Activated B cell treated with CpG ODN at 0.5 μM for 24 hours (primary cell): ENCODE measurements around the gene PHPT1. TPM values are rescaled to one million over a fixed set of nuclear protein-coding genes. Genes with fewer than 3 reads are reported as not detected.
"Not testable (repeated sequence)": the region's sequence is repeated elsewhere in the genome, so short reads cannot be mapped to it uniquely, and the experiment has no call there.

Experiments
- ATAC-seq: fragments of 200-7000 bp; cut with Tn5 transposase; one replicate; pipeline ENCODE4 v1.10.0; 2021; ENCODE audit warnings: low read depth, mild to moderate bottlenecking, moderate library complexity
- CTCF ChIA-PET: fragments of 350-600 bp; sonication (Branson Sonifier 250); formaldehyde crosslinking; loops from one replicate; lab custom pipeline; 2021; ENCODE audit warnings: antibody characterized with exemption; lab: Charles Lee
- POLR2A ChIA-PET: fragments of 350-600 bp; sonication (Branson Sonifier 250); formaldehyde crosslinking; loops from one replicate; lab custom pipeline; 2021; ENCODE audit warnings: antibody characterized with exemption; lab: Charles Lee
- DNase-seq: peaks from one replicate; pipeline ENCODE4 v3.0.0; 2022
- H3K27ac Mint-ChIP-seq: one replicate; pipeline ENCODE4 v1.8.0; 2020; ENCODE audit warnings: mixed read lengths
- H3K27me3 Mint-ChIP-seq: one replicate; pipeline ENCODE4 v1.8.0; 2021; ENCODE audit warnings: mixed read lengths
- H3K36me3 Mint-ChIP-seq: one replicate; pipeline ENCODE4 v1.8.0; 2021; ENCODE audit warnings: low read depth, mixed read lengths
- H3K4me1 Mint-ChIP-seq: one replicate; pipeline ENCODE4 v1.8.0; 2021; ENCODE audit warnings: mixed read lengths
- H3K4me3 Mint-ChIP-seq: one replicate; pipeline ENCODE4 v1.8.0; 2020; ENCODE audit warnings: mild to moderate bottlenecking, mixed read lengths
- H3K9me3 Mint-ChIP-seq: one replicate; pipeline ENCODE4 v1.8.0; 2020; ENCODE audit warnings: mixed read lengths
- intact Hi-C: fragments of 100-400 bp; cut with micrococcal nuclease; formaldehyde crosslinking; loops from one replicate; pipeline ENCODE4 v1.15.1; 2024
- total RNA-seq: library from RNA; stranded (reverse); gene quantifications from 2 replicates; pipeline ENCODE4 v1.2.3, GENCODE V29; 2022
- TF ChIP-seq, protein P1 (sequence below): fragments of 200-600 bp; IDR thresholded peaks from one replicate; pipeline ENCODE4 v1.8.0; 2022; ENCODE audit warnings: antibody characterized with exemption, mild to moderate bottlenecking

PHPT1 gene
- total RNA-seq, 1 donor from 2014 or later, result 64.6 TPM

DNA sequence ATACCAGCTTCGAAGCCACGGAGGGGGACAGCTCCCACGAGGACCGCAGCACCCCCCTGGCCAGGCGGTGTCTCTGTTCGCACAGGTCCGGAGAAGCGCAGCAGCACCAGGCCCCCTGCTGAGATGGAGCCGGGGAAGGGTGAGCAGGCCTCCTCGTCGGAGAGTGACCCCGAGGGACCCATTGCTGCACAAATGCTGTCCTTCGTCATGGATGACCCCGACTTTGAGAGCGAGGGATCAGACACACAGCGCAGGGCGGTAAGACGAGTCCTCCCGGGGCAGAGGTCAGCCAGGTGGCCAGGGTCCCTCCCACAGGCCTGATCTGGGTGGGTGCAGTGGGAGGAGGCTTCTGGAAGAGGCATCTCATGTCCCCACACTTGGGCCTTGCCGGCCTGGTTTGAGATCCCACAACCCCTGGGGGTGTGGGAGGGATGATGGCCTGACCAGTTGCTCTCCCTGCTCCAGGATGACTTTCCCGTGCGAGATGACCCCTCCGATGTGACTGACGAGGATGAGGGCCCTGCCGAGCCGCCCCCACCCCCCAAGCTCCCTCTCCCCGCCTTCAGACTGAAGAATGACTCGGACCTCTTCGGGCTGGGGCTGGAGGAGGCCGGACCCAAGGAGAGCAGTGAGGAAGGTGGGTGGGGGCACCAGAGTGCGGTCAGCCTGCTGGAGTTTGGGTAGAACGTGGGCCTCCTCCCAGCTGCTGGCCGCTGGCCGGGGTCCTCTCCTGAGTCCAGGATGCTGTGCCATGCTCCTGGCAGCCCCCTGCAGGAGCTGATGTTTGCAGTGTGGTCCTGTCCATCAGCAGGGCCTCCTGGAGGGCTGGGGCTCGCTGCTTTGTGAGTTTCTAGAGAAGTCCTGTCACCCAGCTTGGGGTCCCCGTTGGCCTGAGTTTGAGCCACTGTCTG lies 9.7 kb upstream of the PHPT1 start:
- ATAC-seq (no peak), DNase-seq (no peak)
- ChIA-PET CTCF (no interaction called here), POLR2A (interaction anchor here (0.5 kb wide), 1 partner anchor 21 kb away, joined by 9 read pairs; no protein-coding TSS in a partner anchor)
- Mint-ChIP-seq H3K36me3 (peaks cover 16% of the 10 kb centered on the region), H3K27me3 (no peaks in the 10 kb centered on the region), H3K27ac (peak overlapping the region; percentile 46), H3K9me3 (no peaks in the 10 kb centered on the region), H3K4me3 (no peak overlapping the region), H3K4me1 (peaks cover 12% of the 10 kb centered on the region)
- intact Hi-C loops, result loop anchor here (10.0 kb wide), 1 partner anchor 325 kb away; no protein-coding TSS in a partner anchor
- TF ChIP-seq, protein P1, sequence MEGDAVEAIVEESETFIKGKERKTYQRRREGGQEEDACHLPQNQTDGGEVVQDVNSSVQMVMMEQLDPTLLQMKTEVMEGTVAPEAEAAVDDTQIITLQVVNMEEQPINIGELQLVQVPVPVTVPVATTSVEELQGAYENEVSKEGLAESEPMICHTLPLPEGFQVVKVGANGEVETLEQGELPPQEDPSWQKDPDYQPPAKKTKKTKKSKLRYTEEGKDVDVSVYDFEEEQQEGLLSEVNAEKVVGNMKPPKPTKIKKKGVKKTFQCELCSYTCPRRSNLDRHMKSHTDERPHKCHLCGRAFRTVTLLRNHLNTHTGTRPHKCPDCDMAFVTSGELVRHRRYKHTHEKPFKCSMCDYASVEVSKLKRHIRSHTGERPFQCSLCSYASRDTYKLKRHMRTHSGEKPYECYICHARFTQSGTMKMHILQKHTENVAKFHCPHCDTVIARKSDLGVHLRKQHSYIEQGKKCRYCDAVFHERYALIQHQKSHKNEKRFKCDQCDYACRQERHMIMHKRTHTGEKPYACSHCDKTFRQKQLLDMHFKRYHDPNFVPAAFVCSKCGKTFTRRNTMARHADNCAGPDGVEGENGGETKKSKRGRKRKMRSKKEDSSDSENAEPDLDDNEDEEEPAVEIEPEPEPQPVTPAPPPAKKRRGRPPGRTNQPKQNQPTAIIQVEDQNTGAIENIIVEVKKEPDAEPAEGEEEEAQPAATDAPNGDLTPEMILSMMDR, result no peak

DNA sequence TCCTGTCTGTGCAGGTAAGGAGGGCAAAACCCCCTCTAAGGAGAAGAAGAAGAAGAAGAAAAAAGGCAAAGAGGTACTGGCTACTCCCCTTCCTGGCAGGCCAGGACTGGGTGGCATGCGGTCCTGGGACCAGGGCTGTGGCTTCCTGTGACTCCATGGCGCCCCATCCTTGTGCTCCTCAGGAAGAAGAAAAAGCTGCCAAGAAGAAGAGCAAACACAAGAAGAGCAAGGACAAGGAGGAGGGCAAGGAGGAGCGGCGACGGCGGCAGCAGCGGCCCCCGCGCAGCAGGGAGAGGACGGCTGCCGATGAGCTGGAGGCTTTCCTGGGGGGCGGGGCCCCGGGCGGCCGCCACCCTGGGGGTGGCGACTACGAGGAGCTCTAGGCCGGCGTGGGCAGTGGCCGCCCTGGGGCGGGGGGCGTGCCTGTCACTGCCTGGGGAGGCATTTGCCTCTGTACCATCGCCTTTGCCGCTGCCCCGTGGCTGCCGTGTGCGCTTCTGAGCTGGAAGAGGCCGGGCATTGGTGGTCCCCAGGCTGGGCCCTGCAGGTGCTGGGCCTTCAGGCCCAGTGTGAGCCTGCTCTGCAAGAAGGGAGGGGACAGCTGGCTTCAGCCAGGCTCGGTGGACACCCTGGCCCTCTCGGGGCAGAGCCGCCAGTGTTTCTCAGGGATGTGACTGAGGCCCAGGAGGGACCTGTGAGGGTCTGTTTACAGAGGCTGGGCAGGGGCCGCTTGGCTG lies 8.9 kb upstream of the PHPT1 start:
- peak overlapping the region; percentile 46 for H3K27ac Mint-ChIP-seq
- H3K9me3 Mint-ChIP-seq, result no peaks in the 10 kb centered on the region
- intact Hi-C loops, result loop anchor here (10.0 kb wide), 1 partner anchor 324 kb away; no protein-coding TSS in a partner anchor

DNA sequence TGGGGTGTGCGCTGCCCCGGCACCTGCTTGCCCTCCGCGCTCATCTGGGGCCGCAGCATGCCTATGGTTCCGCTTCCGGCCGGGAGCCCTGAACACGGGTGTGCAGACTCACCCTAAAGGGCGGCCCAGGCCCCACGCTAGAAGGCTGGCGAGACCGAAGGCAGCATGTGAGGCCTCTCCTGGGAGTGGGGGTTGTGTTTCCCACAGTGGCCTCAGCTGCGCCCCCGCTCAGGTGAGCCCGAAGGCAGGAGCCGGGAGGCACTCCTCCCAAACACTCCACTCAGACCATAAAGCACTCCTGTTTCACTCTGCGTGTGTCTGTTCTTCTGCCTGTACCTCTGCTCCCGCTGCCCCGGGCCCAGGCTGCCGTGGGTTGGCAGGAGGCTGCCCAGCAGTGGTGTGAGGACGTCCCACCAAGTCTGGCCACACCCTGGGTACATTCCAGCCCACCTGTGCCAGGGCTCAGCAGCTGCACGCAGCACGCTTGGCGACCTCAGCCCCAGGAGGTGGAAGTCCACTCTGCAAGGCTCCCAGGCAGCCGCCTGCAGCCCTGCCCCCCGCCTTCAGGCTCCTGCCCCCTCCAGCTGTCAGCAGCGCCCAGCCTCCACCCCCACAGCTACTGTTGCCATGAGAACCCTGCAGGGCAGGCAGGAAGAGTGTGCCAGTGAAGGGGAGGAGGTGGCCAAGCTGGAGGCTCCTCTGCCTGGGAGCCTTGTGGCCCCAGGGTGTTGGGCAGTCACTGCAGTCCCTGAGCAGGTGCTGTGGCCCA lies 8.1 kb upstream of the PHPT1 start:
- Mint-ChIP-seq H3K36me3 (peaks cover 14% of the 10 kb centered on the region), H3K9me3 (no peaks in the 10 kb centered on the region), H3K4me3 (no peak overlapping the region), H3K27ac (no peak overlapping the region), H3K4me1 (peaks cover 14% of the 10 kb centered on the region), H3K27me3 (no peaks in the 10 kb centered on the region)
- intact Hi-C loops, result loop anchor here (10.0 kb wide), 1 partner anchor 324 kb away; no protein-coding TSS in a partner anchor
- TF ChIP-seq, protein P1, result no peak
- ATAC-seq (no peak), DNase-seq (no peak)
- ChIA-PET POLR2A (interaction anchor here (0.5 to 3.3 kb wide), 3 partner anchors 34 to 321 kb away, joined by 4 to 12 read pairs (median 11); partner anchors contain the start of gene RABL6), CTCF (no interaction called here)

More for the DNA sequence above, 8.9 kb upstream of the PHPT1 start:
- ATAC-seq (no peak), DNase-seq (no peak)
- TF ChIP-seq, protein P1, result no peak
- Mint-ChIP-seq H3K4me3 (peak overlapping the region; percentile 57), H3K4me1 (peaks cover 14% of the 10 kb centered on the region), H3K36me3 (peaks cover 14% of the 10 kb centered on the region), H3K27me3 (no peaks in the 10 kb centered on the region)
- ChIA-PET POLR2A (interaction anchor here (0.5 kb wide), 1 partner anchor 320 kb away, joined by 4 read pairs; no protein-coding TSS in a partner anchor), CTCF (no interaction called here)

GRCh38 chr9:136841646-136842379 lies 7.4 kb upstream of the PHPT1 start:
- CTCF ChIA-PET, result interaction anchor here (0.6 to 3.5 kb wide), 17 partner anchors 21 to 602 kb away, joined by 3 to 21 read pairs (median 4); partner anchors contain the start of genes NPDC1 and RABL6

More at GRCh38 chr9:136841646-136842379, 7.4 kb upstream of the PHPT1 start:
- not testable (repeated sequence) for H3K9me3 Mint-ChIP-seq, ATAC-seq, H3K27me3 Mint-ChIP-seq, DNase-seq
- H3K4me1 Mint-ChIP-seq, result peaks cover 16% of the 10 kb centered on the region
- peak overlapping the region; percentile 87 for H3K4me3 Mint-ChIP-seq
- POLR2A ChIA-PET, result interaction anchor here (1.1 to 3.3 kb wide), 8 partner anchors 35 to 399 kb away, joined by 3 to 12 read pairs (median 9); partner anchors contain the start of genes PAXX, RABL6, TRAF2 and TUBB4B
- intact Hi-C loops, result loop anchor here (1.0 to 10.0 kb wide), 6 partner anchors 35 to 323 kb away; partner anchors contain the start of genes FBXW5, RABL6 and TMEM141
- peak overlapping the region; percentile 35 for H3K27ac Mint-ChIP-seq
- peaks cover 14% of the 10 kb centered on the region for H3K36me3 Mint-ChIP-seq
